ENCODE data around the gene SLC4A5.
"Not testable (repeated sequence)": the region's sequence is repeated elsewhere in the genome, so short reads cannot be mapped to it uniquely, and the experiment has no call there.

The SLC4A5 gene

GRCh38 chr2:74226648-74227213 lies 116.5 kb downstream of the SLC4A5 start:
- DNase-seq, result peak; percentile 50

GRCh38 chr2:74225698-74226459 lies 117.3 kb downstream of the SLC4A5 start:
- no peak for DNase-seq

GRCh38 chr2:74223941-74224770 lies 119.1 kb downstream of the SLC4A5 start:
- no peak for DNase-seq

GRCh38 chr2:74222300-74222650 lies 120.9 kb downstream of the SLC4A5 start:
- DNase-seq, result no peak

GRCh38 chr2:74221604-74222299 lies 121.5 kb downstream of the SLC4A5 start:
- DNase-seq, result no peak

- no peak for DNase-seq
These were observed 122.1 kb downstream of the SLC4A5 start for GRCh38 chr2:74221091-74221490.

- DNase-seq, result no peak
These were observed 123.2 kb downstream of the SLC4A5 start for GRCh38 chr2:74219846-74220486.

- no peak for DNase-seq
These were observed 126.6 kb downstream of the SLC4A5 start for GRCh38 chr2:74216642-74217041.

- DNase-seq, result not testable (repeated sequence)
These were observed 127.4 kb downstream of the SLC4A5 start for GRCh38 chr2:74215771-74216170.

- DNase-seq, result no peak
These were observed 130.4 kb downstream of the SLC4A5 start for GRCh38 chr2:74212702-74213410.

GRCh38 chr2:74206180-74206688 lies 137.0 kb downstream of the SLC4A5 start:
- DNase-seq, result no peak

GRCh38 chr2:74205596-74205995 lies 137.6 kb downstream of the SLC4A5 start:
- no peak for DNase-seq

- DNase-seq, result no peak
These were observed 138.1 kb downstream of the SLC4A5 start for GRCh38 chr2:74205113-74205512.

GRCh38 chr2:74204436-74204835 lies 138.8 kb downstream of the SLC4A5 start:
- DNase-seq, result no peak

- no peak for DNase-seq
These were observed 141.6 kb downstream of the SLC4A5 start for GRCh38 chr2:74201596-74201995.

GRCh38 chr2:74201196-74201595 lies 142.0 kb downstream of the SLC4A5 start:
- DNase-seq, result no peak

- DNase-seq, result no peak
These were observed 143.3 kb downstream of the SLC4A5 start for GRCh38 chr2:74199871-74200305.

GRCh38 chr2:74199275-74199701 lies 143.9 kb downstream of the SLC4A5 start:
- no peak for DNase-seq

- DNase-seq, result peak; percentile 95
These were observed 144.5 kb downstream of the SLC4A5 start, which contains the start of gene MTHFD2 for GRCh38 chr2:74198461-74199274. Gene MTHFD2, plus strand, starts transcription at chr2:74198615. Its CDS starts 27 bp downstream, at chr2:74198642.

GRCh38 chr2:74198023-74198460 lies 145.2 kb downstream of the SLC4A5 start:
- no peak for DNase-seq

GRCh38 chr2:74197049-74197448 lies 146.2 kb downstream of the SLC4A5 start:
- no peak for DNase-seq
